HG03460 (cell line): ENCODE measurements around the gene CRYAB.
A peak's percentile ranks its signal among the peaks of the same experiment; 100 is the strongest.
"Not testable (repeated sequence)": the region's sequence is repeated elsewhere in the genome, so short reads cannot be mapped to it uniquely, and the experiment has no call there.

ENCODE experiments used
- ATAC-seq: cut with Tn5 transposase; IDR thresholded peaks from one replicate; pipeline ENCODE4 v1.9.1; 2021; ENCODE audit not compliant: unreplicated experiment

CRYAB gene

GRCh38 chr11:111910676-111911562, 651 bp downstream of the CRYAB start:
- ATAC-seq = no peak

- no peak for ATAC-seq
Measured at GRCh38 chr11:111909378-111909777, 2.2 kb downstream of the CRYAB start.

GRCh38 chr11:111908639-111909305, 2.8 kb downstream of the CRYAB start:
- no peak for ATAC-seq

- ATAC-seq = no peak
Measured at GRCh38 chr11:111906680-111907079, 4.9 kb downstream of the CRYAB start.

GRCh38 chr11:111905411-111905810, 6.2 kb downstream of the CRYAB start:
- ATAC-seq = no peak

GRCh38 chr11:111886844-111887243, 24.7 kb downstream of the CRYAB start:
- no peak for ATAC-seq

- no peak for ATAC-seq
Measured at GRCh38 chr11:111886032-111886431, 25.5 kb downstream of the CRYAB start.

- ATAC-seq = not testable (repeated sequence)
Measured at GRCh38 chr11:111885053-111885452, 26.5 kb downstream of the CRYAB start.

- no peak for ATAC-seq
Measured at GRCh38 chr11:111882202-111882601, 29.4 kb downstream of the CRYAB start.

GRCh38 chr11:111879637-111879960, 32.0 kb downstream of the CRYAB start:
- no peak for ATAC-seq

GRCh38 chr11:111878849-111879636, 32.5 kb downstream of the CRYAB start, which contains the start of the genes CFAP68 and FDXACB1:
Gene CFAP68 (plus strand): TSS chr11:111879541. CDS start chr11:111879561, 20 bp downstream.
Gene FDXACB1 (minus strand): TSS chr11:111879165. CDS start chr11:111879132, 33 bp downstream.
- peak; percentile 93 for ATAC-seq

GRCh38 chr11:111878385-111878848, 33.2 kb downstream of the CRYAB start:
- ATAC-seq = peak; percentile 1

GRCh38 chr11:111871693-111872161, 39.8 kb downstream of the CRYAB start:
- ATAC-seq = no peak

GRCh38 chr11:111870886-111871692, 40.5 kb downstream of the CRYAB start, which contains the start of gene ALG9:
Gene ALG9 (minus strand): TSS chr11:111871581. CDS start chr11:111871482, 99 bp downstream.
- ATAC-seq = peak; percentile 89

GRCh38 chr11:111870522-111870885, 41.1 kb downstream of the CRYAB start:
- peak; percentile 11 for ATAC-seq

GRCh38 chr11:111870113-111870512, 41.5 kb downstream of the CRYAB start:
- no peak for ATAC-seq

GRCh38 chr11:111860257-111860656, 51.3 kb downstream of the CRYAB start:
- ATAC-seq = no peak
